GM18861 (cell line): ENCODE measurements around the gene TRAIP.
A peak's percentile ranks its signal among the peaks of the same experiment; 100 is the strongest.
"Not testable (repeated sequence)": the region's sequence is repeated elsewhere in the genome, so short reads cannot be mapped to it uniquely, and the experiment has no call there.

Experiments used
- ATAC-seq: cut with Tn5 transposase; IDR thresholded peaks from one replicate; pipeline ENCODE4 v1.9.1; 2021; ENCODE audit not compliant: unreplicated experiment

The TRAIP gene

DNA sequence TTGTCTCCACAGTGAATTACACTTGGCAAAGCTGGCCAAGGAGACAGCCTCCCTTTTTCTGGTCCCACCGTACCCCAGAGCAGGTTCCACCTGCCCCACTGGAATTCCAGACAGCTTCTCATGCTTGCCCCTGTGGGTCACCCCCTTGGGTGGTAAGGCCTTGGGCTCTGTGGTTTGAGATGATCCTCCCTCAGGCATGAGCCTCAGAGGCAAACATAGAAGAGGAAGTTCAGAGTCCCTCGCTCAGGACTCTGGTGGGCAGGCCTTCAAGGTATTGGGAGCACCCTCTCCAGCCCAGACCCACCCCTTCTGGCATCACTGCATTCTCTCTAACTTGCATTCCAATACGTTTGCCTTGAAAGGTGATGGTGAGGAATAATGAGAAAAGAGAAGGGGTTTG lies 25.0 kb downstream of the TRAIP start:
- no peak for ATAC-seq

DNA sequence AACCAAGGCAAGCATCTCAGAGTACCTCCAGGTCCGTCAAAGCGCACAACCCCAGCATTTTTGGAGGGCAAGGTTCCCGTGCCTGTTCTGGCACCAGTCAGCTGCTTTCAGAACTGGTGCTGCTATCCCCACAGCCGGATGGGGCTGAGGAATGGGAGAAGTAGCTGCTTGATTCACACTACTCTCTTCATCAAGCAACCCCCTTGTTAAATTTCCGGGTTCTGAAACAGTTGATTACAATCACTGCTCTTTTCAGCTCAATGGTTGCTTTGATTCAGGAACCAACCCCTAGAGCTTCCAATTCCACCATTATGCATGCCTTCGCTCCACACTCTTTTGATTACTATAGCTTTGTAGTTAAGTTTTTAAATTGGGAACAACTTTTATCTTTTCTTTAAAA lies 30.3 kb downstream of the TRAIP start:
- no peak for ATAC-seq

DNA sequence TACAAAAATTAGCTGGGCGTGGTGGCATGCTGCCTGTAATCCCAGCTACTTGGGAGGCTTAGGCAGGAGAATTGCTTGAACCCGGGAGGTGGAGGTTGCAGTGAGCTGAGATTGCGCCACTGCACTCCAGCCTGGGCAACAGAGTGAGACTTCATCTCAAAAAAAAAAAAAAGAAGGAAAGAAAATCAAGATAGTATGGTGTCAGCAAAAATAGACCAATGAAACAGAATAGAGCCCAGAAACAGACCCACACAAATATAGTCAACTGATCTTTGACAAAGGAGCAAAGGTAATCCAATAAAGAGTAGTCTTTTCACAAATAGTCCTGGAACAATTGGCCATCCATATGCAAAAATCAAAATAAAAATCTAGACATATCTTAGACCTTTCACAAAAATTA lies 33.2 kb downstream of the TRAIP start:
- ATAC-seq, result not testable (repeated sequence)

DNA sequence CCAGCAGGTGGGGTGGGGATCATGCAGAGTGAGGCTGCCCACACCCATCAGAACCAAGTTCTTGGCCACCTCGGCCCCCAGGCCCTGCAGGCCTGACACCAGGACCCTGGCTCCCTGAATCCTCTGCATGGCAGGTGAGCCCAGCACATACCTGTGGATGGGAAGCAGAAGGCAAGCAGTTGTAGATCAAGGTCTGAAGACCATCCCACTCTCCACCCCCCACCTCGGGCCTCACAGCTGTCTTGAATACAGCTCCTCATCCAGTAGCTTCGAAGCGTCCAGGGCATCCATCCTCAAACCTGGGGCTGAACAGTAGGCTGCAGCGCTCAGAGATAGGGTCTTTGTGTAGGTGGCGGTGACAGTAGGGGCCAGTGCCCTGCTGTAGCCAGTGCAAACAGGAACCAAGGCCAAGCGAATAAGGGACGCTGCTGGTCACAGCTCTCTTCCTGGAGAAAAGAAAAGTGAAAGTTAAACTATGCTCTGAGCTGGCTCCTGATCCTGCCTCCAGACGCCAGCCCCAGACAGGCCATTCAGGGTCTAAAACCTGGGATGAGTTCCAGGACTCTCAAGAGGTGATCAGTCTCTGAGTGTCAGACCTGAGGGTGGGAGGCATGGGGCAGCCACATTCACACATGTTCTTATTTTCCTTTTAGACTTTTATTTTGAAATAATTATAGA lies 42.7 kb downstream of the TRAIP start, which contains the start of gene UBA7:
Gene UBA7, minus strand, starts transcription at position 457 of the 678 bp plus-strand sequence. Its CDS starts 166 bp downstream, at position 291.
- ATAC-seq, result no peak

DNA sequence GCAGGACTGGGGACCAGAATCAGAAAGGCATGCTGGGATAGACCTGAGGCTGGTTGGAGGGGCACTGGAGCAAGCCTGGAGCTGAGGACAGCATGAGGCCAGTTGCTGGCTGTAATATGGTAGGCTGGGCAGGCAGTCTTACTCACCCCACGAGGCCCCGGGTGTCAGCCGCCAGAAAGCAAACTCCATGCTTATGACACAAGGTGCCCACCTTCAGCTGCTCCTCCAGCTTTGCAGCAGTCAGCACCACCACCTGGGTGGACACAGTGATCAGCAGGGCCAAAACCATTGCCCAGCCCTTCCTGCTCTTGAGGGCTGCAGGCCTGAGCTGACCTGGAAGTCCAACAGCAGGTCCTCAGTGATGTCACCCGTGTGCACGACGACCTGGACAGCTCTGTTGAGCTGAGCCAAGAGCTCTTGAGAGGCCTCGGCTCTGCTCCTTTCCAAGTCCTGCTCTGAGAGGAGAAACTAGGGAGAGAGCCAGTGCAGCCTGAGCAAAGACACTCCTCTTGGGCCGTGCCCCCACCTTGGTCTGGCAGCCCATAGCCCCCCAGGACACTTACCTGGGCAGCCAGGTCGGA lies 43.4 kb downstream of the TRAIP start:
- no peak for ATAC-seq

DNA sequence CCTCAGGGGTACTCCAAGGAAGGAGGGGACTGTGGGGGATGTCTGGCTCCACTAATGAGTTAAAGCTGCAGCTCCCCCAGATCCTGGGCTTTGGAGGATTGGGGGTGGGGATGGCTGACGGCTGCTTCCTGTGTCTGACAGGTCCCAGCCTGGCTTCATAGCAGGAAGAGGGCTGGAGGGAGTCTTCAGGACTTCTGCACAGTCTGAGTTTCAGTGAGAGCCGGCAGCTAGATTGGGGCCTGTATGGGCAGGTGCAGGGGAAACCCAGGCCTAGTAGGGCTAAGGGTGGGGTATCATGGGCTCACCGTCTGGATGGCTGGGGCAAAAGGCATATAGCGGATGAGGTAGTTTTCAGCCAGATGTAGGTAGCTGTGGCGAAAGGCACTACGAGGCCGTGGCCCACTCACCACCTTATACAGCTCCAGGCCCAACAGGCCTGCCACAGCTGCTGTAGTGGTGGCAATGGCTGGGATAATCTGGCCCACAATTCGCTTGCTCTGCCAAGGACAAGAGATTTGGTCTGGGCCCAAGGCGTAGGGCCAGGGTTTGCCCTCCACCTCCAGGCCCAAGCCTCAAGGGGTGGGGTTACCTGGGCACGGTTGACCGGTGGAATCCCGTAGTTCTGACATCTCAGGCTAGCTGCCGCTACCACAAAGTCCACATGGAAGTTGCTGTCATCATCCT lies 48.8 kb downstream of the TRAIP start:
- ATAC-seq, result no peak

DNA sequence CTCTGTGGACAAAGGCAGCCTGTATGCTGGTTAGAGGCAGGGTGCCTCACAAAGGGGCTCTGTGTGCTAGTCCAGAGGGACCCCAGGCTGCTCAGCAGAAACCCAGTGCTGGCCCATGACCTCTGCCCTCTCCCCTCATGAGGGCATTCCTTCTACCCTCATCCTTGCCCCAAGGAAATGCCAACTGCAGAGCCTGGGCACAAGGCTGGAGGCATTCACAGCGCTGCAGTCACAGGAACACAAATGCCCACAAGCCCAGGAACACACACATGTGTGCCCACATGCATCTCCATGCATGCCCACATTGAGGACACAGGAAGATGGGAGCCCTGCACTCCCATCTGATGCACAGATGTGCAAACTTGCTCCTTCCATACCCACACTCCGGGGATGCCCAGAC lies 49.5 kb downstream of the TRAIP start:
- ATAC-seq, result no peak

DNA sequence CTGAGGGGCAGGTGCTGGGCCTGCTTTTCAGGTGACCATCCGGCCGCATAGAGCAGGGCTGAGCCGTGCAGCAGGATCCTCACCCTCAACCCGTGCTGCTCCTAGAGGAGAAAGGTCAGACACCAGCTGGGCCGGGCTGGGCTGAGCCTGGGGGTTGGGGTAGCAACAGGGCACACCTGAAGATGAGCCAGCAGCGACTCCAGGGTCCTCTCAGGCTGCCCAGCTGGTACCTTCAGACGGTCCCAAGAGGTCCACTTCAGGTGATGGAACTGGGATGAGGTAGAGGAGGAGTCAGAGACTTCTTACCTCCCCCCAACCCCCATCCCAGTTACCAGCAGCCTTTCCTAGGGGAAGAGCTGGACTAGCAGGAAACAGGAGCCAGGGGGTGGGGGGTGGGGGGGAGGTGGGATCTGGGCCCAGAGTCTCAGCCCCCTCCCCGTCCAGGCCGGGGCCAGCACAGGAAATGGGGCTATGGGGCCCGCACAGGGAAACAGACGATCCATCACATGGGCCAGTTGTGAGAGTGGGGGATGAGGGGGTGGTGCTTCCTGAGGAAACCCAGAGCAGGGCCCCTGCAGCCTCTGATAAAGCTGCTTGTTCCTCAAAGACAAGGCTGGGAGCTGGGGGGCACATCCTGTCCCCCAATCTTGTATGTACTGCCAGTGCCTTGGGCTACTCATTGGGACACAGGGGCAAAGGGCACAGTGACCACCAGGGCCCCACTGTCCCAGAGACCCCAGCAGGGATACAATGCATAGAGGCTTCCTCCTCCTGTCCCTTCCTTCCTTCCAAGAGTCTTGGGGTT lies 50.3 kb downstream of the TRAIP start:
- ATAC-seq, result no peak

DNA sequence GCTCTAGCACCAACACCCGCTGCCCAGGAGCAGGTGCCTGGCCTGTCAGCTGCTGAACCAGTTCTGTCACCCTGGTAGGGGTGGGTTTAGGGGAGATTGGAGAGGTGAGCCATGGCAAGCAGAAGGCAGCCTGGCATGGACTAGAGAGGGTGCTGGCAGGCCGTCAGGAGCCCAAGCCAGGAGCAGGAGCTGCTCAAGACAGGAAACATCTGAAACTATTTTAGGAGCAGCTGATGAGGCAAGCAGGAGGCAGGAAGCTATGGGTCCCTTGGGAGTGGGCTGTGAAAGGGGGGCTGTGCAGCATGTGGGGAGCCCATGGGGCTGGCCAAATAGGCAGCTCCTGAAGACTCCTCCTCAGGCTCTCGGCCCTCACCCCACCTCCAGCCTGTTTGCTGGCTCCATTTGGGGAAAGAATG lies 51.0 kb downstream of the TRAIP start:
- no peak for ATAC-seq

DNA sequence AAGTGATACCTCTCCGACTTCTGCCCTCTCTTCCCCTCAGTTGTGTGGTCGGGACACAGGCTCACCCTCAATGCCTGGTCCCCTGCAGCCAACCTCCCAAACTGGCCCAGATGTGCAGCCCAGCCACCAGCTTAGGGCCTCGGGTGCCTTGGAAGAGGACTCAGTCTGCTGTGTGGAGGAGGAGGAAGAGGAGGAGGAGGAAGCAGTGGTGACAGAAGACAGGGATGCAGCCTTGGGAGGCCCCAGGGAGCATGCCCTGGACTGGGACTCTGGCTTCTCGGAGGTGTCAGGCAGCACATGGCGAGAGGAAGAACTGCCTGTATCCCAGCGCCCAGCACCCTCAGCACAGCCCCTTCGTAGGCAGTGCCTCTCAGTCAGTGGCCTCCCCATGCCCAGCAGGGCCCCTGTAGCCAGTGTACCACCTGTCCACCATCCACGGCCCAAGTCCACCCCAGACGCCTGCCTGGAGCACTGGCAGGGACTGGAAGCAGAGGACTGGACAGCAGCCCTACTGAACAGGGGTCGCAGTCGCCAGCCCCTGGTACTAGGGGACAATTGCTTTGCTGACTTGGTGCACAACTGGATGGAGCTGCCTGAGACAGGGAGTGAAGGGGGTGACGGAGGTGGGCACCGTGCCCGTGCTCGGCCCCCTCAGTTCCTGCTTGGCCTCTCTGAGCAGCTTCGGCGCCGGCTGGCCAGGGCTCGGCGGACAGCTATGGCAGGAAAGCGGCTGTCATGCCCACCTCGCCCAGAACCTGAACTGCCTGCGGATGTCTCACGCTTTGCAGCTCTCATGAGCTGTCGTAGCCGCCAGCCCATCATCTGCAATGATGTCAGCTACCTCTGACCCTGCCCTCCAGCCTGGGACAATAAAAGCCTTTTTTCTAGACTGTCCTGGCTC lies 52.0 kb downstream of the TRAIP start:
- no peak for ATAC-seq

DNA sequence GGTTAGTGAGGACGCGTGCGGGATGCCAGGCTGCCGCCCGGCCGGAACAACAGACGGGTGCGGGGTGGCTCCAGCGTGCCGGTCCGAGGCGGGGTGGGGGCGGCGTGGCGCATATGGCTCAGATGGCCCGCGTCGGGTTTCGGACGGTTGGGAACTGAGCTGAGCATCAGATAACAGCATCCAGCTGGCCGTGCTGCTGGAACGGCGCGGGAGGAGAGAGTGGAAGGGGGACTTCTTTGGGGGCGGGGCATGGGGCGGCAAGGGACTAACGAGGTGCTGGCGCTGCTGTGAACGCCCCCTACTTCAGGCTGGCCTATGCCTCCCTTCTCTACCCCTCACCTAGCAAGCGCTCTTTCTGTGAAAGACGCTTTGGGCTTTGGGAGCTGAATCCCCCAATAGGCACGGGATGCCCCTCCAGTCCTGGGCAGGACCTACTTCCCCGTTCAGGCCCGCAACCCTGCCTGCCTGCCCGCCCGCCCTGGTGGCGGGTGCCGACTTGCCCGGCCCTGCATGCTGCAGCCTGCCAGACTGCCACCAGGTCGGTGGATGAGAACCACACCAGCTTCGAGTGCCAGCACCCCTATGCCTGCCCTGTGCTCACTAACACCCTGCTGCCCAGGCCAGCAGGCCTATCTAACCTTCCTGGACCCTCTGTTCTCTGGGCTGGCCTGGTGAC lies 52.8 kb downstream of the TRAIP start:
- ATAC-seq, result no peak

DNA sequence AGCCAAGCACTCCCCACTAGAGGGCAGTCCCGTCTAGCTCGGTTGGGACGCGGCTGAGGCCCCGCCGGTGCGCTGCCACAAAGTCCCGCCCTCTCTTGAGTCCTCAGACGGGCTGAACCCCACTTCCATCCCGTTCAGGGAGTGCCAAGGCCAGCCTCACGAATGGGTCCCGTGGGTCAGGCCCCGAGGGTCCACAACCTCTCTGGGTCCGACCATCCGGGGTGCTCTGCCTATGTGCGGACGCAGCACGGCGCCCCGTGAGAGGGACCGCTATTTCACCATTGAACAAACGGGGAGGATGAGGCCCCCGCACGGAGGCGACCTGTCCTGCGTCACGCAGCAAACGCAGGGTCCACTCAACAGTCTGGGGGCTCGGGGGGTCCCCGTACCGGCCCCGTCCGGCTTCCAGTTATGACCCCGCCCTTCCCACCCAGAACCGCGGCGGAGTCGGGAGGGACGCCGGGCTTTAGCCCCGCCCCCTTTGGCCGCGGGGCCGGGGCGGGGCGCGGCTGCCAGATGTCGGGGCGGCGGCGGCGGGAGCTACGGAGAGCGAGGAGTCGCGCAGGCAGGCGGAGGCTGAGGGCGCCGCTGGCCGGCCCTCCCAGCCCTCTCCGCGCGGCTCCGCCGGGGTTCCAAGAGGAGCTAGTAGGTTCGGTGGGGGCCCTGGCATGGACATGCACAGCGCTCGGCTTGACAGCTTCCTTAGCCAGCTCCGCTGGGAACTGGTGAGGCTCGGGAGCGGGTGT lies 53.5 kb downstream of the TRAIP start, which contains the start of gene INKA1:
Gene INKA1, plus strand, starts transcription at position 543 of the 746 bp plus-strand sequence. Its CDS starts 132 bp downstream, at position 675.
- ATAC-seq, result peak; percentile 33

DNA sequence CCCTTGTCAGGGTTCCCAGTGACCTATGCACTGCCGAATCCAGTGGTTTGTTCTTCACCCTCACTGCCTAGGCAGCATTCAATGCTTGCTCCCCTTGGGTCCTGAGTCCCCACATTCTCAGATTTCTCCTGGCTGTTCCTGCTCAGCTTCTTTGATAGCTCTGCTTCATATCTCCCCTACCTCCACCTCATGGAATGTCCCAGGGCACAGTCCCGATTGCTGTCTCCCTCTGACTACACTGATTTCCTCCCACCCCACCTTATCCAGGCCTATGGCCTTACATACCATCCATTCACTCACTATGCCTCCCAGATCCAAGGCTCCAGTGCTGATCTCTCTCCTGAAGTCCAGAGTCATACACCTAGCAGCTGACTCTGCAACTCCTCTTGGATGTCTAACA lies 55.2 kb downstream of the TRAIP start:
- ATAC-seq, result no peak

DNA sequence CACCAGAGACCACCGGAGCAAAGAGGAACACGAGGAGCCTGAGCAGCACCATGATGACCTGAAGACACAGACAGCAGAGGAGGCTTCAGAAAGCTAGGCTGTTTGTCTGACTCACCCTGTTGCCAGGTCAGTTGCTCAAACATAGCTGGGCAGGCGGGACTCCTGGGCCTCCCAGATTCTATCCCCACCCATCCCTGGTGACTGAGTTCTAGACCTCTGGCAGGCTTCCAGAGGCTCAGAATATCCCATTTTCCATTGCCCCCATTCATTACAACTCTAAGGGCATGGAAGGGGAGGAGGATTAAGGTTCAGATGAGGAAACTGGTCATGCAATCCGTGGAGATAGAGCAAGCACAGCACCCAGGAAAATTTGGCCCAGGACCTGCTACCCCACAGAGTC lies 56.6 kb downstream of the TRAIP start, which contains the start of gene CDHR4:
Gene CDHR4, minus strand, starts transcription at position 113 of the 400 bp plus-strand sequence. Its CDS starts 61 bp downstream, at position 52.
- no peak for ATAC-seq

DNA sequence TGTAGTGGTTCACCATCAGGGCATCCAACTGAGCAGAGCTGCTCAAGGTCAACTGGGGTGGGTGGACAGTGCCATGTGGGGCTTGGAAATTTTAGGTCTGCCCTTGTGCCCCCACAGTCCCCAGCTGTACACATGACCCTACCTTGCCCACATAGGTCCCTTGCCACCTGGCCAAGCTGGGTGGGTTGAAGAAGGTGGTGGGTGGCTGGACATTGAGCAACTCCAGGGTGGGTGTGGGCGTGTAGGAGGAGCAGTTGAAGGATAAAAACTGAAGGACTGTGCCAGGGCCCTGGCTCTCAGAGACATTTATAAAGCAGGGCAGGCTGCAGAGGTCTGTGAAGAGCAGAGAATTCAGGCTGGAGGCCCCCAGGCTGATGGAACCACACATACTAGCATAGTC lies 57.3 kb downstream of the TRAIP start:
- no peak for ATAC-seq

DNA sequence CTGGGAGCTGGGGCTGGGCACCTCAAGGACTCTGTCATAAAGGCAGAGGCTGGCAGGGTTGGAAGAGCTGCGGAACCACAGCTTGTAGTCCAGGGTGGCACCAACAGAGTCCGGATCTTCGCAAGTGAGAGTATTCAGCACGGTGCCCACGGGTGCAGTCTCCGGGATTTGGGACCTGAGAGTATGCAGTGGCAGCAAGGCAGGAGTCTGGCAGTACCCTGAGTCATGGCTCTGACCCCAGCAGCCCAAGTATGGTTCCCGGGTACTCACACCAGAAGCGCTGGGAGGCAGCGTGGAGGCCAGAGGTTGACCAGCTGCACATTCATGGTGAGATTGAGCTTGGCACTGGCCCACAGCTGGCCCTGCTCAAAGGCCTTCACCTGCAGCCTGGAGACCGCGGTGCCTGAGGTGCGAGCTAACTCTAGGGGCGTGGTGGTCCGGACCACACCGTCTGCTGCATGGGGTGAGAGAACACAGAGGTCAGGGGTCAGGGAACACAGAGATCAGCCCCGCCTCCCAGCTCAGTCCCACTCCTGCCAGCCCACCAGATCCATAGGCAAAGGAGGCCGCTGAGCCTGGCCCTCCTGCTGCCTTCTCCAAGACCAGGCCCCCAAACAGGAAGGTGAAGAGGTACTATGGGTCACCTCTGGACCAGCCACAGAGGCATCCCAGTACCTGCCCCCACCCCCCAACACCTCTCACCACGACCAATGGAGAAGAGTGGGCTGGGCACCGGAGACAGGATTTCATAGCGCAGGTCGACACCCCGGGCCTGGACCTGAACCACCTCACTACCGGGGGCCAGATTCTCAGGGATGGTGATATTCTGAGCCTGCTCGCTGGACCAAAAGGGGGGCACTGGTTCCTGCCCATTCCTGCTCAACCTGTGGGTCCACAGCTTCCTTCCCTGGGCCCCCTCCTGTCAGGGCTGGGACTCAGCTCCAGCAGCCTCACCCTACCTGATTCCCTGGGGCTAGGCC lies 61.1 kb downstream of the TRAIP start:
- ATAC-seq, result no peak

DNA sequence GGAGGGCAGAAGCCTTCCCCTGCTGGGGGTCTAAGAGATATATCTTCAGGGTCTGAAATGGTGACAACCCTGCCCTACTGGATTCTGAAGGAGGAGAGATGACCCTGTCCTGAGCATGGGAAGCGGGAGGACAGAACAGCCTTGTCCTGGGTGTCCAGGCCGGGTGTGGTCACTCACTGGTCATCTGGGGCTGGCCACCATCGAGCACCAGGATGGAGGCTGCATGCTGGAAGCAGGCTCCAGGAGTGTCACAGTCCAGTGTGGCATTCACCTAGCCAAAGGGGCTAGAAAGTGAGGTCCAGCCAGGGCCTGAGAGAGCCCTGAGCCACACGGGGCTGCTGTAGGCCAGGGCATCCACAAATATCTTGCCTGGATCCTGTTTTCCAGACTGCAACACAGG lies 61.9 kb downstream of the TRAIP start:
- no peak for ATAC-seq
